GM12878 (cell line): ENCODE results near the gene ZNF692. TPM values are rescaled to one million over a fixed set of nuclear protein-coding genes. Genes with fewer than 3 reads are reported as not detected.

Experiments
- BHLHE40 ChIP-seq, 2 experiments: fragments of 450-650 bp in 1 of 2; IDR thresholded peaks; 2 replicates each; pipeline ENCODE4 v1.6.1; 2011 to 2017; ENCODE audit warnings: low read depth in 2 of 2, borderline replicate concordance in 1 of 2, improper control_type of control experiment in 1 of 2, low read length in 1 of 2, mild to moderate bottlenecking in 1 of 2
- CBFB ChIP-seq: IDR thresholded peaks from 2 replicates; pipeline ENCODE4 v1.6.1; 2016; ENCODE audit warnings: antibody characterized with exemption, low read depth
- CREB1 ChIP-seq: IDR thresholded peaks from 2 replicates; pipeline ENCODE4 v1.6.1; 2012; ENCODE audit warnings: low read depth, mild to moderate bottlenecking, inconsistent platforms
- CREM ChIP-seq: IDR thresholded peaks from 2 replicates; pipeline ENCODE4 v1.6.1; 2014; ENCODE audit warnings: antibody characterized with exemption, low read depth
- DPF2 ChIP-seq: fragments of 450-650 bp; IDR thresholded peaks from 2 replicates; pipeline ENCODE4 v1.6.1; 2017; ENCODE audit warnings: mild to moderate bottlenecking
- ELK1 ChIP-seq: IDR thresholded peaks from 2 replicates; pipeline ENCODE4 v1.6.1; 2012; ENCODE audit warnings: low read depth, low read length, improper control_type of control experiment
- IRF3 ChIP-seq: fragments of 450-650 bp; IDR thresholded peaks from 2 replicates; pipeline ENCODE4 v1.6.1; 2014; ENCODE audit warnings: mild to moderate bottlenecking
- IRF5 ChIP-seq: fragments of 450-650 bp; IDR thresholded peaks from 2 replicates; pipeline ENCODE4 v1.6.1; 2017; ENCODE audit warnings: borderline replicate concordance
- KLF5 ChIP-seq: fragments of 450-650 bp; IDR thresholded peaks from 2 replicates; pipeline ENCODE4 v1.6.1; 2014; ENCODE audit warnings: mild to moderate bottlenecking; ENCODE audit not compliant: partially characterized antibody
- NBN ChIP-seq: fragments of 450-650 bp; IDR thresholded peaks from 2 replicates; pipeline ENCODE4 v1.6.1; 2016
- NRF1 ChIP-seq: conservative IDR thresholded peaks from 2 replicates; pipeline ENCODE4 v1.6.1; 2011; ENCODE audit warnings: mild to moderate bottlenecking, low read depth, low read length, improper control_type of control experiment
- POU2F2 ChIP-seq: IDR thresholded peaks from 3 replicates; pipeline ENCODE4 v1.6.1; 2011; ENCODE audit warnings: low read depth, mild to moderate bottlenecking, low read length, borderline replicate concordance
- RELA ChIP-seq: fragments of 450-650 bp; IDR thresholded peaks from 2 replicates; pipeline ENCODE4 v1.8.0; 2014; ENCODE audit warnings: borderline replicate concordance; ENCODE audit not compliant: partially characterized antibody
- RFX5 ChIP-seq: IDR thresholded peaks from 2 replicates; pipeline ENCODE4 v1.6.1; 2011; ENCODE audit warnings: low read depth, low read length, improper control_type of control experiment
- SREBF1 ChIP-seq: IDR thresholded peaks from 2 replicates; pipeline ENCODE4 v1.6.1; 2012; ENCODE audit warnings: mild to moderate bottlenecking, low read length
- SREBF2 ChIP-seq: IDR thresholded peaks from 2 replicates; pipeline ENCODE4 v1.6.1; 2012; ENCODE audit warnings: mild to moderate bottlenecking, low read length
- ZNF217 ChIP-seq: fragments of 450-650 bp; IDR thresholded peaks from 2 replicates; pipeline ENCODE4 v1.6.1; 2017; ENCODE audit warnings: antibody characterized with exemption, mild to moderate bottlenecking
- ZNF274 ChIP-seq: IDR thresholded peaks from one replicate; pipeline ENCODE4 v1.8.0; 2011; ENCODE audit not compliant: insufficient read length, insufficient read depth
- ZNF622 ChIP-seq: fragments of 450-650 bp; IDR thresholded peaks from 2 replicates; pipeline ENCODE4 v1.6.1; 2017; ENCODE audit warnings: mild to moderate bottlenecking, inconsistent platforms
- polyA plus RNA-seq, 11 experiments: library from polyadenylated mRNA; depleted of rRNA in 4 of 11; unstranded in 6 of 11; stranded (reverse) in 5 of 11; fragments of >200 nt; fragmentation: Nextera tagmentation in 4 of 11; fragmentation: Illumina TruSeq in 1 of 11; extraction: Ambion mirVana in 4 of 11; extraction: Trizol in 1 of 11; gene quantifications; 1 replicate in 1 of 11; 2 replicates in 10 of 11; pipeline versions ENCODE4 v1.2.1 to v1.2.3, GENCODE V29; 2011 to 2016; ENCODE audit warnings: inconsistent platforms in 2 of 11, missing spikeins in 2 of 11, low read depth in 1 of 11
- total RNA-seq, 4 experiments: library from RNA; depleted of rRNA in 3 of 4; stranded (reverse); fragments of >200 nt in 3 of 4; fragmentation: Illumina TruSeq in 1 of 4; extraction: Trizol in 1 of 4; gene quantifications; 2 replicates each; pipeline versions ENCODE4 v1.2.1 to v1.2.3, GENCODE V29; 2013 to 2021
- TF ChIP-seq, protein P1 (sequence below): fragments of 450-650 bp; formaldehyde crosslinking; IDR thresholded peaks from 2 replicates; pipeline ENCODE4 v1.4.0; 2022; ENCODE audit warnings: mild to moderate bottlenecking, moderate library complexity
- TF ChIP-seq, protein P2 (sequence below): fragments of 450-650 bp; IDR thresholded peaks from 2 replicates; pipeline ENCODE4 v1.6.1; 2017; ENCODE audit warnings: mild to moderate bottlenecking, moderate library complexity

ZNF692 gene
- total and polyA plus RNA-seq, 10 of the 15 experiments (the other 5 are each of a cell fraction or from before 2014, with no cell fraction given): 5.3 to 76.6 (median 36.9) TPM

- TF ChIP-seq, protein P1, sequence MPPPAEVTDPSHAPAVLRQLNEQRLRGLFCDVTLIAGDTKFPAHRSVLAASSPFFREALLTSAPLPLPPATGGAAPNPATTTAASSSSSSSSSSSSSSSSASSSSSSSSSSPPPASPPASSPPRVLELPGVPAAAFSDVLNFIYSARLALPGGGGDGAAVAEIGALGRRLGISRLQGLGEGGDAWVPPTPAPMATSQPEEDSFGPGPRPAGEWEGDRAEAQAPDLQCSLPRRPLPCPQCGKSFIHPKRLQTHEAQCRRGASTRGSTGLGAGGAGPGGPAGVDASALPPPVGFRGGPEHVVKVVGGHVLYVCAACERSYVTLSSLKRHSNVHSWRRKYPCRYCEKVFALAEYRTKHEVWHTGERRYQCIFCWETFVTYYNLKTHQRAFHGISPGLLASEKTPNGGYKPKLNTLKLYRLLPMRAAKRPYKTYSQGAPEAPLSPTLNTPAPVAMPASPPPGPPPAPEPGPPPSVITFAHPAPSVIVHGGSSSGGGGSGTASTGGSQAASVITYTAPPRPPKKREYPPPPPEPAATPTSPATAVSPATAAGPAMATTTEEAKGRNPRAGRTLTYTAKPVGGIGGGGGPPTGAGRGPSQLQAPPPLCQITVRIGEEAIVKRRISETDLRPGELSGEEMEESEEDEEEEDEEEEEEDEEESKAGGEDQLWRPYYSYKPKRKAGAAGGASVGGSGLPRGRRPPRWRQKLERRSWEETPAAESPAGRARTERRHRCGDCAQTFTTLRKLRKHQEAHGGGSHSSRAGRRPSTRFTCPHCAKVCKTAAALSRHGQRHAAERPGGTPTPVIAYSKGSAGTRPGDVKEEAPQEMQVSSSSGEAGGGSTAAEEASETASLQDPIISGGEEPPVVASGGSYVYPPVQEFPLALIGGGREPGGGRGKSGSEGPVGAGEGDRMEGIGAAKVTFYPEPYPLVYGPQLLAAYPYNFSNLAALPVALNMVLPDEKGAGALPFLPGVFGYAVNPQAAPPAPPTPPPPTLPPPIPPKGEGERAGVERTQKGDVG: no peak
- TF ChIP-seq, protein P2, sequence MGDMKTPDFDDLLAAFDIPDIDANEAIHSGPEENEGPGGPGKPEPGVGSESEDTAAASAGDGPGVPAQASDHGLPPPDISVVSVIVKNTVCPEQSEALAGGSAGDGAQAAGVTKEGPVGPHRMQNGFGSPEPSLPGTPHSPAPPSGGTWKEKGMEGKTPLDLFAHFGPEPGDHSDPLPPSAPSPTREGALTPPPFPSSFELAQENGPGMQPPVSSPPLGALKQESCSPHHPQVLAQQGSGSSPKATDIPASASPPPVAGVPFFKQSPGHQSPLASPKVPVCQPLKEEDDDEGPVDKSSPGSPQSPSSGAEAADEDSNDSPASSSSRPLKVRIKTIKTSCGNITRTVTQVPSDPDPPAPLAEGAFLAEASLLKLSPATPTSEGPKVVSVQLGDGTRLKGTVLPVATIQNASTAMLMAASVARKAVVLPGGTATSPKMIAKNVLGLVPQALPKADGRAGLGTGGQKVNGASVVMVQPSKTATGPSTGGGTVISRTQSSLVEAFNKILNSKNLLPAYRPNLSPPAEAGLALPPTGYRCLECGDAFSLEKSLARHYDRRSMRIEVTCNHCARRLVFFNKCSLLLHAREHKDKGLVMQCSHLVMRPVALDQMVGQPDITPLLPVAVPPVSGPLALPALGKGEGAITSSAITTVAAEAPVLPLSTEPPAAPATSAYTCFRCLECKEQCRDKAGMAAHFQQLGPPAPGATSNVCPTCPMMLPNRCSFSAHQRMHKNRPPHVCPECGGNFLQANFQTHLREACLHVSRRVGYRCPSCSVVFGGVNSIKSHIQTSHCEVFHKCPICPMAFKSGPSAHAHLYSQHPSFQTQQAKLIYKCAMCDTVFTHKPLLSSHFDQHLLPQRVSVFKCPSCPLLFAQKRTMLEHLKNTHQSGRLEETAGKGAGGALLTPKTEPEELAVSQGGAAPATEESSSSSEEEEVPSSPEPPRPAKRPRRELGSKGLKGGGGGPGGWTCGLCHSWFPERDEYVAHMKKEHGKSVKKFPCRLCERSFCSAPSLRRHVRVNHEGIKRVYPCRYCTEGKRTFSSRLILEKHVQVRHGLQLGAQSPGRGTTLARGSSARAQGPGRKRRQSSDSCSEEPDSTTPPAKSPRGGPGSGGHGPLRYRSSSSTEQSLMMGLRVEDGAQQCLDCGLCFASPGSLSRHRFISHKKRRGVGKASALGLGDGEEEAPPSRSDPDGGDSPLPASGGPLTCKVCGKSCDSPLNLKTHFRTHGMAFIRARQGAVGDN: no peak
- no peak for TF ChIP-seq DPF2
- TF ChIP-seq CBFB: 0 out of 2 replicates have a peak, but pooled peaks have one; percentile 21
- TF ChIP-seq IRF5: no peak
- no peak for TF ChIP-seq SREBF2
- peak; percentile 54; the same call in 1 of the 2 replicates for TF ChIP-seq IRF3
- TF ChIP-seq ZNF622: no peak
- no peak for TF ChIP-seq KLF5
- TF ChIP-seq CREB1: peak; percentile 94
- TF ChIP-seq ZNF274: no peak
- TF ChIP-seq RELA: no peak
- TF ChIP-seq NBN: no peak
- TF ChIP-seq ZNF217: no peak
- TF ChIP-seq RFX5: peak; percentile 98
- peak; percentile 89 for TF ChIP-seq CREM
- TF ChIP-seq NRF1: no peak
- no peak for TF ChIP-seq ELK1
- TF ChIP-seq BHLHE40 (IDR thresholded peaks at IDR 0.05; ENCODE audit: borderline replicate concordance in 1 of 2, low read depth in 2 of 2, low read length in 1 of 2): peak in 1 of 2 experiments; percentile 51; a peak in 1 of 4 replicates
- peak; percentile 4; the same call in 1 of the 3 replicates for TF ChIP-seq POU2F2
- no peak for TF ChIP-seq SREBF1
Observed at GRCh38 chr1:248837781-248838356, 21.0 kb downstream of the ZNF692 start, which contains the start of gene ZNF672 (continued).
